Endothelial cell of umbilical vein (primary cell): ENCODE data around the gene M1AP. TPM values are rescaled to one million over a fixed set of nuclear protein-coding genes. Genes with fewer than 3 reads are reported as not detected.

ENCODE experiments used
- BruUV-seq: library from RNA; stranded (reverse); fragments of 400-500 nt; replicated peaks from 2 replicates; lab custom pipeline; 2021; lab: Mats Ljungman, UMichigan
- CTCF ChIA-PET: fragments of 300-600, 350-600 bp; sonication (Branson Sonifier 250); formaldehyde crosslinking; loops from one replicate; lab custom pipeline; 2021; ENCODE audit warnings: antibody characterized with exemption, inconsistent platforms; lab: Charles Lee
- POLR2A ChIA-PET: fragments of 300-600, 350-600 bp; sonication (Branson Sonifier 250); formaldehyde crosslinking; loops from one replicate; lab custom pipeline; 2021; ENCODE audit warnings: antibody characterized with exemption, inconsistent platforms; lab: Charles Lee
- DNase-seq: peaks from one replicate; pipeline ENCODE4 v3.0.0-alpha.2; 2011; ENCODE audit warnings: low read depth, low spot score
- FAIRE-seq: peaks from 2 replicates; lab custom pipeline; 2011; peaks lifted over from hg19 to GRCh38; lab: Jason Lieb, UNC
- H2AFZ ChIP-seq: 2 replicates; pipeline ENCODE4 v1.6.0; 2012; ENCODE audit warnings: low read depth, low read length, control low read depth, inconsistent platforms
- H3K27ac ChIP-seq: 2 replicates; pipeline ENCODE4 v1.5.1; 2011; ENCODE audit warnings: low read depth, mild to moderate bottlenecking, control low read depth, low read length, moderate library complexity; ENCODE audit not compliant: insufficient read depth
- H3K27me3 ChIP-seq, 2 experiments: 2 replicates each; pipeline versions ENCODE4 v1.6.0 to v1.6.1; 2011; ENCODE audit warnings: low read length in 2 of 2, mixed read lengths in 1 of 2; ENCODE audit not compliant: control insufficient read depth in 2 of 2, insufficient read depth in 2 of 2
- H3K36me3 ChIP-seq, 2 experiments: 2 replicates in 1 of 2; 3 replicates in 1 of 2; pipeline ENCODE4 v1.5.1; 2011; ENCODE audit warnings: low read length in 2 of 2, mild to moderate bottlenecking in 1 of 2, moderate library complexity in 1 of 2; ENCODE audit not compliant: control insufficient read depth in 2 of 2, insufficient read depth in 2 of 2; ENCODE audit errors: extremely low read depth in 1 of 2
- H3K4me1 ChIP-seq: 3 replicates; pipeline ENCODE4 v1.5.1; 2011; ENCODE audit warnings: mild to moderate bottlenecking, low read length; ENCODE audit not compliant: control insufficient read depth, insufficient read depth; ENCODE audit errors: extremely low read depth
- H3K4me2 ChIP-seq: 2 replicates; pipeline ENCODE4 v1.6.1; 2011; ENCODE audit warnings: low read length, control low read depth, mixed read lengths; ENCODE audit not compliant: insufficient read depth
- H3K4me3 ChIP-seq, 3 experiments: fragments of 200-600 bp in 1 of 3; sonication (generic), shearing (Covaris generic) in 1 of 3; replicated peaks in 1 of 3; 2 replicates each; pipeline ENCODE4 v1.5.1; 2011 to 2016; ENCODE audit warnings: control low read depth in 3 of 3, low read length in 3 of 3, mild to moderate bottlenecking in 2 of 3, inconsistent platforms in 1 of 3, low read depth in 1 of 3, moderate library complexity in 1 of 3; ENCODE audit not compliant: insufficient read depth in 1 of 3
- H3K79me2 ChIP-seq: 2 replicates; pipeline ENCODE4 v1.6.0; 2012; ENCODE audit warnings: low read length, inconsistent platforms; ENCODE audit not compliant: control insufficient read depth, insufficient read depth
- H3K9ac ChIP-seq: replicated peaks from 2 replicates; pipeline ENCODE3; 2011; ENCODE audit warnings: low read length, control low read depth; ENCODE audit not compliant: insufficient read depth; ENCODE audit errors: extremely low read depth
- H3K9me1 ChIP-seq: replicated peaks from 3 replicates; pipeline ENCODE4 v1.6.0; 2011; ENCODE audit warnings: mild to moderate bottlenecking, low read length; ENCODE audit not compliant: control insufficient read depth, insufficient read depth; ENCODE audit errors: extremely low read depth
- H3K9me3 ChIP-seq: replicated peaks from 2 replicates; pipeline ENCODE4 v1.5.1; 2012; ENCODE audit warnings: low read length, inconsistent platforms; ENCODE audit not compliant: control insufficient read depth, insufficient read depth
- H4K20me1 ChIP-seq: replicated peaks from 2 replicates; pipeline ENCODE3; 2011; ENCODE audit warnings: mild to moderate bottlenecking, low read length; ENCODE audit not compliant: control insufficient read depth, insufficient read depth; ENCODE audit errors: extremely low read depth
- EZH2 ChIP-seq: IDR thresholded peaks from 2 replicates; pipeline ENCODE4 v1.6.1; 2012; ENCODE audit warnings: borderline replicate concordance, low read depth, mild to moderate bottlenecking, moderate library complexity, low read length, inconsistent platforms; ENCODE audit not compliant: severe bottlenecking
- FOS ChIP-seq: IDR thresholded peaks from 2 replicates; pipeline ENCODE4 v1.6.1; 2011; ENCODE audit warnings: mild to moderate bottlenecking, low read length, moderate library complexity, borderline replicate concordance; ENCODE audit not compliant: insufficient read depth
- GATA2 ChIP-seq: IDR thresholded peaks from 2 replicates; pipeline ENCODE4 v1.7.0; 2011; ENCODE audit warnings: low read depth, mild to moderate bottlenecking, moderate library complexity, mixed read lengths, low read length; ENCODE audit not compliant: insufficient read length, insufficient read depth
- JUN ChIP-seq: IDR thresholded peaks from 2 replicates; pipeline ENCODE4 v1.6.1; 2011; ENCODE audit warnings: borderline replicate concordance, low read depth; ENCODE audit not compliant: insufficient read length, insufficient read depth
- MYC ChIP-seq: IDR thresholded peaks from one replicate; pipeline ENCODE4 v1.6.1; 2011; ENCODE audit warnings: mild to moderate bottlenecking, low read depth, low read length
- POLR2A ChIP-seq: IDR thresholded peaks from 2 replicates; pipeline ENCODE4 v1.6.1; 2012; ENCODE audit warnings: low read depth, mild to moderate bottlenecking, control low read depth, low read length
- POLR2AphosphoS5 ChIP-seq: IDR thresholded peaks from 2 replicates; pipeline ENCODE4 v1.6.1; 2012; ENCODE audit warnings: low read depth, mild to moderate bottlenecking, control low read depth, low read length, moderate library complexity; ENCODE audit not compliant: insufficient read depth
- dilution Hi-C: fragments of 300-500 bp; cut with MboI; formaldehyde crosslinking; loops from one replicate; pipeline ENCODE4 v1.15.0; 2019; ENCODE audit warnings: low sequenced_read_pairs; ENCODE audit not compliant: extremely low pct_ligation_motif_present
- intact Hi-C: fragments of 100-400 bp; cut with micrococcal nuclease; formaldehyde crosslinking; loops from one replicate; pipeline ENCODE4 v1.10.0; 2022
- polyA plus RNA-seq, 4 experiments: library from polyadenylated mRNA; depleted of rRNA in 3 of 4; stranded (reverse) in 3 of 4; unstranded in 1 of 4; fragments of >200 nt; gene quantifications; 2 replicates each; pipeline versions ENCODE4 v1.2.1 to v1.2.3, GENCODE V29; 2011 to 2012; ENCODE audit warnings: missing spikeins in 1 of 4
- total RNA-seq: library from RNA; stranded (reverse); gene quantifications from 2 replicates; pipeline ENCODE4 v1.2.3, GENCODE V29; 2021
- TF ChIP-seq, protein P1 (sequence below): IDR thresholded peaks from 2 replicates; pipeline ENCODE4 v1.6.1; 2011; ENCODE audit not compliant: insufficient read depth, insufficient read length
- TF ChIP-seq, protein P2 (sequence below), 2 donors: IDR thresholded peaks; 1 replicate in 1 of 2; 2 replicates in 1 of 2; pipeline ENCODE4 v1.5.1; 2011; ENCODE audit warnings: low read length in 2 of 2, mild to moderate bottlenecking in 2 of 2, moderate library complexity in 2 of 2, control low read depth in 1 of 2, inconsistent platforms in 1 of 2, low read depth in 1 of 2; ENCODE audit not compliant: insufficient read depth in 1 of 2; ENCODE audit errors: extremely low read depth in 1 of 2

Gene M1AP
- total and polyA plus RNA-seq, 2 donors (not counting 3 experiments of a cell fraction or from before 2014, with no cell fraction given): 0.04 TPM; not detected in 1

DNA sequence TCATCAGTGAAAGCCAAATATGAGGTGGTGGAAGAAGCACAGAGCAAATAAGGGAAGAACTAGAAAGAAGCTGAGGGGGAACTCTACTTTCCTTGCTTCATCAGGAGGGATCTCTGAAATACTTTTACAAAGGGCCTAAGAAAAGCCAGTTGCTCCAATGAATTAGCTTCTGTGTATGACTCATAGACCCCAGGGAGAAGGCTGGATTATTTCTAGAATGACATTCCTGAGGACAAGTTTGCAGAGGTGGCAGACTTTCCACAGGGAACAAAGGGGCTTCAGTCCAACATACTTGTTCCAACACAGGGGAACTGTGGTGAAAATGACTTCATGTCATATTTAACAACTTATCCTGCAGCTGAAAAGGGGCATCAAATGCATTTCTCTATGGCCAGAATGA is 64.6 kb downstream of the M1AP start:
- Histone ChIP-seq H4K20me1 (no peaks in the 10 kb centered on the region), H3K4me1 (no peaks in the 10 kb centered on the region), H3K36me3 (no peaks in the 10 kb centered on the region), H2AFZ (no peak overlapping the region), H3K79me2 (no peaks in the 10 kb centered on the region), H3K9ac (no peak overlapping the region), H3K4me3 (no peak overlapping the region), H3K27me3 (peaks cover 6 to 7% of the 10 kb centered on the region in 2 experiments), H3K9me3 (no peaks in the 10 kb centered on the region), H3K9me1 (no peaks in the 10 kb centered on the region), H3K4me2 (no peak overlapping the region), H3K27ac (no peak overlapping the region)
- CTCF ChIA-PET: interaction anchor here (1.1 to 1.8 kb wide), 5 partner anchors 9 to 143 kb away, joined by 3 to 6 read pairs (median 3); partner anchors contain the start of genes CCDC142 and TTC31
- FAIRE-seq (no peak), DNase-seq (no peak)
- POLR2A ChIA-PET: no interaction called here
- intact Hi-C loops (no loop called here), dilution Hi-C loops (no loop called here)
- no TSS peak for BruUV-seq
- TF ChIP-seq FOS (no peak), MYC (no peak), POLR2AphosphoS5 (no peak), JUN (no peak), POLR2A (no peak), EZH2 (no peak), GATA2 (no peak)
- TF ChIP-seq, protein P1, sequence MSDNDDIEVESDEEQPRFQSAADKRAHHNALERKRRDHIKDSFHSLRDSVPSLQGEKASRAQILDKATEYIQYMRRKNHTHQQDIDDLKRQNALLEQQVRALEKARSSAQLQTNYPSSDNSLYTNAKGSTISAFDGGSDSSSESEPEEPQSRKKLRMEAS: no peak
- TF ChIP-seq, protein P2, sequence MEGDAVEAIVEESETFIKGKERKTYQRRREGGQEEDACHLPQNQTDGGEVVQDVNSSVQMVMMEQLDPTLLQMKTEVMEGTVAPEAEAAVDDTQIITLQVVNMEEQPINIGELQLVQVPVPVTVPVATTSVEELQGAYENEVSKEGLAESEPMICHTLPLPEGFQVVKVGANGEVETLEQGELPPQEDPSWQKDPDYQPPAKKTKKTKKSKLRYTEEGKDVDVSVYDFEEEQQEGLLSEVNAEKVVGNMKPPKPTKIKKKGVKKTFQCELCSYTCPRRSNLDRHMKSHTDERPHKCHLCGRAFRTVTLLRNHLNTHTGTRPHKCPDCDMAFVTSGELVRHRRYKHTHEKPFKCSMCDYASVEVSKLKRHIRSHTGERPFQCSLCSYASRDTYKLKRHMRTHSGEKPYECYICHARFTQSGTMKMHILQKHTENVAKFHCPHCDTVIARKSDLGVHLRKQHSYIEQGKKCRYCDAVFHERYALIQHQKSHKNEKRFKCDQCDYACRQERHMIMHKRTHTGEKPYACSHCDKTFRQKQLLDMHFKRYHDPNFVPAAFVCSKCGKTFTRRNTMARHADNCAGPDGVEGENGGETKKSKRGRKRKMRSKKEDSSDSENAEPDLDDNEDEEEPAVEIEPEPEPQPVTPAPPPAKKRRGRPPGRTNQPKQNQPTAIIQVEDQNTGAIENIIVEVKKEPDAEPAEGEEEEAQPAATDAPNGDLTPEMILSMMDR (IDR thresholded peaks at IDR 0.05; ENCODE audit: extremely low read depth in 1 of 2, insufficient read depth in 1 of 2, low read depth in 1 of 2, low read length in 2 of 2): no peak
